Measurements from ENCODE around the gene BTBD16.

GRCh38 chr10:122251459-122252255 lies 19.4 kb upstream of the BTBD16 start:
- TF ChIP-seq CBX5 (CRISPR knock-in tag; IDR thresholded peaks at IDR 0.05; ENCODE audit: borderline replicate concordance) (no peak), FOXJ3 (CRISPR knock-in tag; IDR thresholded peaks at IDR 0.05; ENCODE audit: borderline replicate concordance) (no peak), KLF13 (CRISPR knock-in tag; IDR thresholded peaks at IDR 0.05) (no peak), ZNF577 (CRISPR knock-in tag; IDR thresholded peaks at IDR 0.05; ENCODE audit: borderline replicate concordance, low read depth) (no peak), CBX2 (IDR thresholded peaks at IDR 0.05; ENCODE audit: low read depth, low read length) (no peak), CBX2 (CRISPR knock-in tag; IDR thresholded peaks at IDR 0.05; ENCODE audit: low read depth) (no peak), TEF (CRISPR knock-in tag; IDR thresholded peaks at IDR 0.05) (no peak), ZBTB40 (IDR thresholded peaks at IDR 0.05) (no peak), ZBTB40 (CRISPR knock-in tag; IDR thresholded peaks at IDR 0.05) (no peak), SAFB2 (CRISPR knock-in tag; IDR thresholded peaks at IDR 0.05; ENCODE audit: borderline replicate concordance, low read depth) (no peak), REST (IDR thresholded peaks at IDR 0.05; ENCODE audit: borderline replicate concordance in 1 of 2, low read depth in 1 of 2, low read length in 2 of 2) (no peak), ZNF138 (CRISPR knock-in tag; IDR thresholded peaks at IDR 0.05; ENCODE audit: low read depth) (no peak), ZNF530 (CRISPR knock-in tag; IDR thresholded peaks at IDR 0.05; ENCODE audit: low read depth) (no peak)

All from HepG2 (cell line).